Liver (tissue), 9 donors: ENCODE results near the gene LCE1E. TPM values are rescaled to one million over a fixed set of nuclear protein-coding genes. Genes with fewer than 3 reads are reported as not detected.

Experiments
- DNase-seq: peaks from one replicate; pipeline ENCODE4 v3.0.0-alpha.2; 2017; ENCODE audit warnings: low spot score
- H3K27ac ChIP-seq, 2 donors: one replicate each; pipeline ENCODE4 v1.7.0; 2013; ENCODE audit warnings: inconsistent platforms in 2 of 2, low read length in 2 of 2, control low read depth in 1 of 2, low read depth in 1 of 2, mild to moderate bottlenecking in 1 of 2
- H3K27me3 ChIP-seq, 4 donors: one replicate each; pipeline versions ENCODE4 v1.6.1 to v1.7.0; 2013; ENCODE audit warnings: low read length in 3 of 4, inconsistent platforms in 1 of 4, mild to moderate bottlenecking in 1 of 4, moderate library complexity in 1 of 4; ENCODE audit not compliant: control insufficient read depth in 4 of 4, insufficient read depth in 4 of 4
- H3K36me3 ChIP-seq, 4 donors: one replicate each; pipeline versions ENCODE4 v1.6.1 to v1.7.0; 2013; ENCODE audit warnings: low read length in 3 of 4, mild to moderate bottlenecking in 3 of 4, low read depth in 1 of 4, moderate library complexity in 1 of 4; ENCODE audit not compliant: control insufficient read depth in 4 of 4, insufficient read depth in 3 of 4
- H3K4me1 ChIP-seq, 4 donors: one replicate each; pipeline versions ENCODE4 v1.6.1 to v1.7.0; 2013; ENCODE audit warnings: low read length in 3 of 4, mild to moderate bottlenecking in 3 of 4, moderate library complexity in 1 of 4; ENCODE audit not compliant: control insufficient read depth in 4 of 4, insufficient read depth in 4 of 4
- H3K4me3 ChIP-seq, 3 donors: one replicate each; pipeline versions ENCODE4 v1.6.1 to v1.7.0; 2013; ENCODE audit warnings: low read length in 3 of 3, control low read depth in 1 of 3, low read depth in 1 of 3, mild to moderate bottlenecking in 1 of 3
- H3K9ac ChIP-seq, 2 donors: one replicate each; pipeline ENCODE4 v1.7.0; 2013; ENCODE audit warnings: low read length in 2 of 2, mild to moderate bottlenecking in 2 of 2, moderate library complexity in 2 of 2, control low read depth in 1 of 2, low read depth in 1 of 2
- H3K9me3 ChIP-seq, 4 donors: one replicate each; pipeline versions ENCODE4 v1.6.1 to v1.7.0; 2013; ENCODE audit warnings: low read length in 3 of 4; ENCODE audit not compliant: control insufficient read depth in 4 of 4
- EGR1 ChIP-seq, 2 donors: IDR thresholded peaks; 2 replicates each; pipeline ENCODE4 v1.6.1; 2016 to 2018; ENCODE audit warnings: antibody characterized with exemption in 2 of 2, low read depth in 2 of 2
- FOXA1 ChIP-seq: IDR thresholded peaks from 2 replicates; pipeline ENCODE4 v1.6.1; 2016; ENCODE audit warnings: antibody characterized with exemption
- FOXA2 ChIP-seq: IDR thresholded peaks from 2 replicates; pipeline ENCODE4 v1.6.1; 2016; ENCODE audit warnings: antibody characterized with exemption
- GABPA ChIP-seq, 2 donors: IDR thresholded peaks in 1 of 2; conservative IDR thresholded peaks in 1 of 2; 2 replicates each; pipeline ENCODE4 v1.6.1; 2016; ENCODE audit warnings: antibody characterized with exemption in 2 of 2, mild to moderate bottlenecking in 1 of 2, moderate library complexity in 1 of 2
- HNF4A ChIP-seq, 2 donors: conservative IDR thresholded peaks; 2 replicates each; pipeline ENCODE4 v1.6.1; 2016; ENCODE audit warnings: antibody characterized with exemption in 2 of 2, mild to moderate bottlenecking in 2 of 2
- HNF4G ChIP-seq: IDR thresholded peaks from 2 replicates; pipeline ENCODE4 v1.6.1; 2016; ENCODE audit warnings: antibody characterized with exemption
- JUND ChIP-seq, 2 donors: IDR thresholded peaks; 2 replicates each; pipeline ENCODE4 v1.6.1; 2016; ENCODE audit warnings: antibody characterized with exemption in 2 of 2
- MAX ChIP-seq: IDR thresholded peaks from 2 replicates; pipeline ENCODE4 v1.6.1; 2016; ENCODE audit warnings: antibody characterized with exemption
- NR2F2 ChIP-seq: IDR thresholded peaks from 2 replicates; pipeline ENCODE4 v1.6.1; 2016; ENCODE audit warnings: antibody characterized with exemption
- RAD21 ChIP-seq, 2 donors: IDR thresholded peaks; 2 replicates each; pipeline ENCODE4 v1.6.1; 2016; ENCODE audit warnings: antibody characterized with exemption in 2 of 2, mild to moderate bottlenecking in 2 of 2
- RXRA ChIP-seq, 2 donors: IDR thresholded peaks; 2 replicates each; pipeline ENCODE4 v1.6.1; 2017 to 2018; ENCODE audit warnings: antibody characterized with exemption in 2 of 2, mild to moderate bottlenecking in 1 of 2
- SP1 ChIP-seq: IDR thresholded peaks from 2 replicates; pipeline ENCODE4 v1.6.1; 2018; ENCODE audit warnings: antibody characterized with exemption, mild to moderate bottlenecking
- TAF1 ChIP-seq: conservative IDR thresholded peaks from 2 replicates; pipeline ENCODE4 v1.6.1; 2016; ENCODE audit warnings: antibody characterized with exemption, mild to moderate bottlenecking
- YY1 ChIP-seq: IDR thresholded peaks from 2 replicates; pipeline ENCODE4 v1.6.1; 2016; ENCODE audit warnings: antibody characterized with exemption, mild to moderate bottlenecking
- ZBTB33 ChIP-seq: IDR thresholded peaks from 2 replicates; pipeline ENCODE4 v1.6.1; 2016; ENCODE audit warnings: antibody characterized with exemption
- WGBS: extraction: QIAGEN DNeasy Blood & Tissue Kit; methylation state at CpG from one replicate; pipeline ENCODE4 v1.1.7; 2013; 5-methylcytosine and 5-hydroxymethylcytosine counted together
- polyA plus RNA-seq, 2 donors: library from polyadenylated mRNA; stranded (reverse) in 1 of 2; unstranded in 1 of 2; fragments of 200-250 nt in 1 of 2; fragments of >200 nt in 1 of 2; fragmentation: Nextera tagmentation in 1 of 2; extraction: Ambion mirVana in 1 of 2; gene quantifications; one replicate each; pipeline versions ENCODE4 v1.2.1 to v1.2.3, GENCODE V29; 2013 to 2015
- total RNA-seq, 2 donors: library from RNA; depleted of rRNA; stranded (reverse); fragments of >200 nt; gene quantifications; one replicate each; pipeline ENCODE4 v1.2.3, GENCODE V29; 2014
- TF ChIP-seq, protein P1 (sequence below): IDR thresholded peaks from 2 replicates; pipeline ENCODE4 v1.6.1; 2016; ENCODE audit warnings: antibody characterized with exemption
- TF ChIP-seq, protein P2 (sequence below): IDR thresholded peaks from 2 replicates; pipeline ENCODE4 v1.6.1; 2016; ENCODE audit warnings: antibody characterized with exemption, mild to moderate bottlenecking
- TF ChIP-seq, protein P3 (sequence below): fragments of 150-350 bp; IDR thresholded peaks from 2 replicates; pipeline ENCODE4 v1.5.1; 2017; ENCODE audit warnings: improper control_type of control experiment, low read depth, low read length; ENCODE audit not compliant: missing input control
- donor health status: healthy.
- donor health status: healthy.
- donor health status: healthy.
- donor health status: healthy.
- donor health status: healthy.

LCE1E gene
- total and polyA plus RNA-seq, 4 donors, result not detected

GRCh38 chr1:152739841-152740240, 46.2 kb upstream of the LCE1E start:
- no peak for TF ChIP-seq HNF4G
- TF ChIP-seq ZBTB33, result no peak
- no peak for TF ChIP-seq JUND (IDR thresholded peaks at IDR 0.05)
- no peak for TF ChIP-seq NR2F2
- no peak for TF ChIP-seq SP1
- no peak for TF ChIP-seq HNF4A (conservative IDR thresholded peaks at IDR 0.05)
- TF ChIP-seq EGR1 (IDR thresholded peaks at IDR 0.05; ENCODE audit: low read depth in 2 of 2), result no peak
- TF ChIP-seq GABPA (IDR thresholded peaks at IDR 0.05 in 1 of 2, conservative IDR thresholded peaks at IDR 0.05 in 1 of 2), result no peak
- no peak for TF ChIP-seq RXRA (IDR thresholded peaks at IDR 0.05)
- TF ChIP-seq, protein P1, sequence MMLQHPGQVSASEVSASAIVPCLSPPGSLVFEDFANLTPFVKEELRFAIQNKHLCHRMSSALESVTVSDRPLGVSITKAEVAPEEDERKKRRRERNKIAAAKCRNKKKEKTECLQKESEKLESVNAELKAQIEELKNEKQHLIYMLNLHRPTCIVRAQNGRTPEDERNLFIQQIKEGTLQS, result no peak
- no peak for TF ChIP-seq TAF1
- no peak for TF ChIP-seq YY1
- TF ChIP-seq FOXA1, result no peak
- no peak for TF ChIP-seq RAD21 (IDR thresholded peaks at IDR 0.05)
- no peak for TF ChIP-seq FOXA2
- TF ChIP-seq, protein P2, sequence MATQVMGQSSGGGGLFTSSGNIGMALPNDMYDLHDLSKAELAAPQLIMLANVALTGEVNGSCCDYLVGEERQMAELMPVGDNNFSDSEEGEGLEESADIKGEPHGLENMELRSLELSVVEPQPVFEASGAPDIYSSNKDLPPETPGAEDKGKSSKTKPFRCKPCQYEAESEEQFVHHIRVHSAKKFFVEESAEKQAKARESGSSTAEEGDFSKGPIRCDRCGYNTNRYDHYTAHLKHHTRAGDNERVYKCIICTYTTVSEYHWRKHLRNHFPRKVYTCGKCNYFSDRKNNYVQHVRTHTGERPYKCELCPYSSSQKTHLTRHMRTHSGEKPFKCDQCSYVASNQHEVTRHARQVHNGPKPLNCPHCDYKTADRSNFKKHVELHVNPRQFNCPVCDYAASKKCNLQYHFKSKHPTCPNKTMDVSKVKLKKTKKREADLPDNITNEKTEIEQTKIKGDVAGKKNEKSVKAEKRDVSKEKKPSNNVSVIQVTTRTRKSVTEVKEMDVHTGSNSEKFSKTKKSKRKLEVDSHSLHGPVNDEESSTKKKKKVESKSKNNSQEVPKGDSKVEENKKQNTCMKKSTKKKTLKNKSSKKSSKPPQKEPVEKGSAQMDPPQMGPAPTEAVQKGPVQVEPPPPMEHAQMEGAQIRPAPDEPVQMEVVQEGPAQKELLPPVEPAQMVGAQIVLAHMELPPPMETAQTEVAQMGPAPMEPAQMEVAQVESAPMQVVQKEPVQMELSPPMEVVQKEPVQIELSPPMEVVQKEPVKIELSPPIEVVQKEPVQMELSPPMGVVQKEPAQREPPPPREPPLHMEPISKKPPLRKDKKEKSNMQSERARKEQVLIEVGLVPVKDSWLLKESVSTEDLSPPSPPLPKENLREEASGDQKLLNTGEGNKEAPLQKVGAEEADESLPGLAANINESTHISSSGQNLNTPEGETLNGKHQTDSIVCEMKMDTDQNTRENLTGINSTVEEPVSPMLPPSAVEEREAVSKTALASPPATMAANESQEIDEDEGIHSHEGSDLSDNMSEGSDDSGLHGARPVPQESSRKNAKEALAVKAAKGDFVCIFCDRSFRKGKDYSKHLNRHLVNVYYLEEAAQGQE, result no peak
- H3K27me3 ChIP-seq, result no peaks in the 10 kb centered on the region
- no peak for DNase-seq
- H3K9me3 ChIP-seq, result no peaks in the 10 kb centered on the region
- H3K36me3 ChIP-seq, result no peaks in the 10 kb centered on the region
- no peaks in the 10 kb centered on the region for H3K4me1 ChIP-seq
- 92% methylated on average over 3 of the region's 3 CpGs for WGBS
- no peak overlapping the region for H3K4me3 ChIP-seq
- H3K9ac ChIP-seq, result no peak overlapping the region
- H3K27ac ChIP-seq, result no peak overlapping the region

DNA sequence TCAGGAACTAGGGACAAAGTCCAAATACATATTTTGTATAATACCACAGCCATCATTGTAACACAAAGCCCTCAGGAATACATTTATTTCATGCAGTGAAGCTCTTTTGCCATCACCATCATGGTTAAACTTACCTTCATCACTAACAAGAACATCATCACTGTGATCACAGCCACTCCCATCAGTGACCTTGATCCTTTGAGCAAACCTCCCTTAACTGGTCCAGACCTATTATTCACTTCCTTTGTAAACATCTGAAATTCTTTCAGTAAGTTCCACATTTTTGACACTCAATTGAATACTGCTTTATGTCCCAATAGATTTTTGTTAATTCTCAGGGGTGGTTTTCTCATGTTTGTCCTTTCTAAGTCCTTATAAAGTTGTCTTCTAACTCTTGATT, 44.4 kb upstream of the LCE1E start:
- Histone ChIP-seq H3K27me3 (no peaks in the 10 kb centered on the region), H3K27ac (no peak overlapping the region), H3K4me1 (peaks cover 0 to 3% (median 1%) of the 10 kb centered on the region in 4 donors), H3K9ac (no peak overlapping the region), H3K36me3 (no peaks in the 10 kb centered on the region), H3K4me3 (no peak overlapping the region), H3K9me3 (no peaks in the 10 kb centered on the region)
- DNase-seq, result no peak
- TF ChIP-seq MAX (no peak), SP1 (no peak), GABPA (IDR thresholded peaks at IDR 0.05 in 1 of 2, conservative IDR thresholded peaks at IDR 0.05 in 1 of 2) (no peak), HNF4G (no peak), TAF1 (no peak), ZBTB33 (no peak), HNF4A (conservative IDR thresholded peaks at IDR 0.05) (no peak), NR2F2 (no peak), FOXA1 (no peak), RXRA (IDR thresholded peaks at IDR 0.05) (no peak), RAD21 (IDR thresholded peaks at IDR 0.05) (no peak)
- TF ChIP-seq, protein P2, result no peak
- TF ChIP-seq, protein P3, sequence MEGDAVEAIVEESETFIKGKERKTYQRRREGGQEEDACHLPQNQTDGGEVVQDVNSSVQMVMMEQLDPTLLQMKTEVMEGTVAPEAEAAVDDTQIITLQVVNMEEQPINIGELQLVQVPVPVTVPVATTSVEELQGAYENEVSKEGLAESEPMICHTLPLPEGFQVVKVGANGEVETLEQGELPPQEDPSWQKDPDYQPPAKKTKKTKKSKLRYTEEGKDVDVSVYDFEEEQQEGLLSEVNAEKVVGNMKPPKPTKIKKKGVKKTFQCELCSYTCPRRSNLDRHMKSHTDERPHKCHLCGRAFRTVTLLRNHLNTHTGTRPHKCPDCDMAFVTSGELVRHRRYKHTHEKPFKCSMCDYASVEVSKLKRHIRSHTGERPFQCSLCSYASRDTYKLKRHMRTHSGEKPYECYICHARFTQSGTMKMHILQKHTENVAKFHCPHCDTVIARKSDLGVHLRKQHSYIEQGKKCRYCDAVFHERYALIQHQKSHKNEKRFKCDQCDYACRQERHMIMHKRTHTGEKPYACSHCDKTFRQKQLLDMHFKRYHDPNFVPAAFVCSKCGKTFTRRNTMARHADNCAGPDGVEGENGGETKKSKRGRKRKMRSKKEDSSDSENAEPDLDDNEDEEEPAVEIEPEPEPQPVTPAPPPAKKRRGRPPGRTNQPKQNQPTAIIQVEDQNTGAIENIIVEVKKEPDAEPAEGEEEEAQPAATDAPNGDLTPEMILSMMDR, result no peak
- TF ChIP-seq, protein P1, result no peak
